NCI-H1436 (cell line): ENCODE measurements around the gene MN1.

Experiments
- DNase-seq: peaks from one replicate; lab custom pipeline; 2025; lab: John Stamatoyannopoulos, UW

The MN1 gene

GRCh38 chr22:27782088-27782487 is 19.5 kb downstream of the MN1 start:
- DNase-seq: no peak

GRCh38 chr22:27780161-27780575 is 21.4 kb downstream of the MN1 start:
- no peak for DNase-seq

DNA sequence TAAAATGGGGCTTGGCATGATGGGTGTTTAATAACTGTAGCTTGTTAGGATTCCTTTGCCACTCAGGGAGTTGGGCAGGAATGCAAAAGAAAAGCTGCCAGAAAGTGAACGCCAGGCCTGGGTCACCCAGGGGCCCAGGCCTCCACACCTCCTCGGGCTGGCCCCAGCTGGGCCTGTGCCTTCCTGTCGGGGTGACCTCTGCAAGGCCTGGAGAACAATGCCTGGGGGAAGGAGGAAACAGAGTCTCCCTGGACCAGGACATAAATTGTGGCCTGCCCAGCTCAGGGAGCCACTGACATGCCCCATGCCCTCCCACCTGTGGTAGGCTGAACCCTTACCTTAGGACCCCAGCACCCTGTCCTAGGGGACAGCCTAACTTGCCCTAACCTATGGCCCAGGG is 21.9 kb downstream of the MN1 start:
- DNase-seq: no peak

- DNase-seq: no peak
These were observed 23.1 kb downstream of the MN1 start for GRCh38 chr22:27778294-27779090.

DNA sequence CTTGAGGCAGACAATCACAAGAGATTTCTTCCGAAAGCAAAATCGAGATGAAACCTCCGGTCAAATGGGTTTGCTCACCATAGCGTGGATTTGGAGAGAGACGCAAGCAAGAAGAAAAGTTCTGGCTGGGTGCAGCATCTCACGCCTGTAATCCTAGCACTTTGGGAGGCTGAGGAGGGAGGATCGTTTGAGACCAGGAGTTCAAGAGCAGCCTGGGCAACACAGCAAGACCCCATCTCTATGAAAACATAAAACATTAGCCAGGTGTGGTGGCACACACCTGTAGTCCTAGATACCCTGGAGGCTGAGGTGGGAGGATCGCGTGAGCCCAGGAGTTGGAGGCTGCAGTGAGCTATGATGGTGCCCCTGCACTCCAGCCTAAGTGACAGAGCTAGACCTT is 24.4 kb downstream of the MN1 start:
- DNase-seq: no peak

GRCh38 chr22:27776650-27776958 is 25.0 kb downstream of the MN1 start:
- DNase-seq: no peak

DNA sequence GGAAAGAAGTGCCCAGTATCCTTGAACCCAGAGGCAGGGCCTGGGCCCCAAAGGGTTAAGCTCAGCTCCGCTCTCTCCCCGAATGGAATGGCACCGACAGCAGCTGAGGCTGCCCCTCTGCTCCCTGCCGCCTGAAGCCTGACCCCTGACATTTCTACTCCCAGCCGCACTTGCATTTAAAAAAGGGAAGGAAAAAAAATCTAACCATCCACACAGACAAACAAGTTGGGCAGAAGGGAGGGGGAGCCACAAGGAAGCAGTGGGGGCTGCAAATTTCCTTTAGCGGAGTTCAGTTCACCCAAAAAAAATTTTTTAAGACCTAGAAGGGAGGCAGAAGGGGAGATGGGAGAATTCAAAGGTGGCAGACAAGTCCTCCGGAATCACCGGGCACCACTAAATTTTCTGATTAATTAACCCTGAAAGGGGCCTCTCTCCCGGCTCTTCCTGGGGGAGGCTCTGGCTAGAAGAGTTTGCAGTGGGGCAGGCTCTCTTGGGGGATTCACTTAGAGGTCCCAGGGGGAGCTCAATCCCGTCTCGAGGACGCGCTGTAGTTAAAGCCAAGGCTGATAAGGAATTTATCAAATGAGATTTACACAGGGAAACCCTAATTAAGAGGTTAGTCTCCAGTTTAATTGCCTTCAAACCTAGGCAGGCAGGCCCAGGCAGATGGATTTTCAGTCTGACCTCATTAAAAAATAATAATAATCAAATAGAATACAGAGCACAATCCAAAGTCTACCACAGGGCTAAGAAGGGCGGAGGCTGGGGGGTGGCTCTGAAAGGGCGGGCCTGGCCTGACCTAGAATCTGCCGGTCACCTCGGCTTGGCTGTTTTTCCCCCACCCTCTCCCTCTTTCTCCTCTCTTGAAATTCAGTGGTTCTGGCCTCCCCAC is 25.6 kb downstream of the MN1 start:
- no peak for DNase-seq

DNA sequence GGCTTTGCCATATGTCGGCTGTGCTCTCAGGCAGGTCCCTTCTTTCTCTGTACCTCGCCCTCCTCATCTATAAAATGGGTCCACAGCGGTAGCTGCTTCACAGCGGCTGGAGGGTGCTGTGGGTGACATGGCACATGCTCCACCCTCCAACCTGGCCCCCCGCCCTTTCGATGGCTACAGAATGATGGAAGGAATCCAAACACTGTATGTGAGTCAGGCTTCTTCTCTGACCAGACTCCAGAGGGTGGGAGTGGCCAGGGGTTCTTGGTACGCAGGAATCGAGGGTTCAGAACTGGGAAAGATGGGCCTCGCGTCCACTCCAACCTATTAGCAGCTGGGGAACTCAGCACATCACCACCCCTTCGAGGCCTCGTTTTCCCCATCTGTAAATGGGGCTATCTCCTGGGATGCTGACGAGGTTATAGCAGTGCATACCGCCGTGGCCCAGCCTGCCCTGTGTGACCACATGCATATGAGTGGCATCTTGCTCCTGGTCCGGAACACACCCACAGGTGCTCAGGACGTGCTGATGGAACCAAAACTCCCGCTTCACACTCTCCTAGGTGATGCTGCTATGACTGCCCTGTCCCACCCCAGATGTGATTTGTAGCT is 26.4 kb downstream of the MN1 start:
- no peak for DNase-seq

DNA sequence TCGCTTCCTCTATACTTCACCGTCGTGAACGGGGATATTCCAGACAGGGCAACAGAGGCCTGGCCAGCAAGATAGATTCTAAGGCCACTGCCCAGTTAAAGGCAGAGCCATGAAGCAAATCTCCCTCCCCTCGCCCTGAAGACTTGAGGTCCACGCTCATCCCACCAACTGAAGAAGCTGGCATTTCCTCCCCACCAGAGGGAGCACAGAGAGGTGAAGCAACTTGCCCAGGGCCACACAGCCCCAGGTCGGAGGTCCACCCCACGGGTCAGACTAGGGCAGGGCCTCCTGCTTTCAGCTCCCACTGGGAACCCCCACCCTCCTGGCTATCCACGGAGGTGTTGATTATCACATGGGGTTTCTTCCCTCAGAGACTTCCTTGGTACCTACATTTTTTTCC is 27.4 kb downstream of the MN1 start:
- no peak for DNase-seq

- no peak for DNase-seq
These were observed 28.5 kb downstream of the MN1 start for GRCh38 chr22:27772984-27773498.

- no peak for DNase-seq
These were observed 29.2 kb downstream of the MN1 start for GRCh38 chr22:27772081-27772983.

- no peak for DNase-seq
These were observed 29.9 kb downstream of the MN1 start for GRCh38 chr22:27771637-27772036.

GRCh38 chr22:27769012-27769411 is 32.5 kb downstream of the MN1 start:
- DNase-seq: no peak

GRCh38 chr22:27768027-27768653 is 33.4 kb downstream of the MN1 start:
- no peak for DNase-seq

DNA sequence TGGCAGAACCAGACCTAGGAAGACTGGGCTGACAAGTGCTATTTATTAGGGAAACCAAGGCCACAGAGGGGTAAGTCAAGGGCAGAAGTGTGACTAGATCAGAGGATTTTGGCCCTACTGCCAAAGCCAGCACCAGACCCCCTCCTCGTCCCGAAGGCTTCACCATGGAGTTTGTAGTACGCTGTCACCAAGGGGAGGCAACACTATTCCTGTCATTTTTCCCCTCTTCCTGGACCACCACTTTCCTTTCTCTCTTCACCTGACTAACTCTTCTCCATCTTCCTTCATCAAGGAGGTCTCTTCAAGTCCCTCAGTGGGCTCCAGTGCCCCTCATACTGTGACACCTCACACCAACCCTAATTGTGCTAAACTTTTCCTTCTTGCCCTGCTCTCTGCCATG is 34.9 kb downstream of the MN1 start:
- no peak for DNase-seq

DNA sequence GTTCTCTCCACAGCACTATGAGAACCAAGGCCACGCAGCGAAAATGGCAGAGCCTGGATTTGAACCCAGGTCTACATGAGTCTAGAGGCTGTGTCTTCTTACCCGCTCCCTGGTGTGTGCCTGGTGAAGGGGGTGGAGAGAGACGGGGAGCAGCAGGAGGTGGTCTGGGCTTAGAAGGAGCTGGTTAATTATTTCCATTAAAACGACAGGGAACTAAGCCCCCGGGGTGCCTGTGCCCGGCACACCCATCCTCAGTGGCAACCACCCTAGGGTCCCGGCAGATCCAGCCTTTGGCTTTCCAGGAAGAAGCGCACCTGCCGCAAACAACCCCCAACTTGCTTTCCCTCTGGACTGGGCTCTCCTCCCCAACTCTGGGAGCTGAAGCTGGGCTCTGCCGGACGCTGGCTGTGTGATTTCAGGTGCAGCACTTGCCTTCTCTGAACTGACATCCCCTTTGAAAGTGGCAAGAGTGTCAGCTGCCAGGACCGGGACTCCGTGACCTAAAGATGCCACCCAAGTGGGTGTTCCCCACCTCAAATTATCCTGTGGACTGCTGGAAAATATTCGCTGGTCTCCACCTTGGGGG is 35.8 kb downstream of the MN1 start:
- no peak for DNase-seq

DNA sequence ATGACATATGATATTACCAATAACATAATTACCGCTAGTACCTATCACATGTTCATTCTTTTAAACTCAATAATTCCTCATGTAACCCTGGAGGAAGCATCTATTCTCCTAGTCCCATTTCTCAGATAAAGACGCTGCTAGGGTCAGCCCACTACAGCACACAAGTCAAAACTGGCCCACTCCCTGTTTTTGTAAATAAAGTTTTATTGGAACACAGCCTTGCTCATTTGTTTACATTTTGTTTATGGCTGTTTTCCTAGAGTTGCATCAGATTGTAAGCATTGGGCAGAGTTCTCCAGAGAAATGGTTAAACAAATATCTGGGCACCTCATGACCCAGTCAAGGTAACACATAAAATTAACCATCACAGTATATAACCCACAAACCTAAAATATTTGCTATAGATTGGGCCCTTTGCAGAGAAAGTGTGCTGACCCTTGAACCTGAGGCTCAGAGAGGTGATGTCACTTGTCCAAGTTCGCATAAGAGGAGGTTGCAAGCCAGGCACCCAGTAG is 36.8 kb downstream of the MN1 start:
- DNase-seq: no peak

DNA sequence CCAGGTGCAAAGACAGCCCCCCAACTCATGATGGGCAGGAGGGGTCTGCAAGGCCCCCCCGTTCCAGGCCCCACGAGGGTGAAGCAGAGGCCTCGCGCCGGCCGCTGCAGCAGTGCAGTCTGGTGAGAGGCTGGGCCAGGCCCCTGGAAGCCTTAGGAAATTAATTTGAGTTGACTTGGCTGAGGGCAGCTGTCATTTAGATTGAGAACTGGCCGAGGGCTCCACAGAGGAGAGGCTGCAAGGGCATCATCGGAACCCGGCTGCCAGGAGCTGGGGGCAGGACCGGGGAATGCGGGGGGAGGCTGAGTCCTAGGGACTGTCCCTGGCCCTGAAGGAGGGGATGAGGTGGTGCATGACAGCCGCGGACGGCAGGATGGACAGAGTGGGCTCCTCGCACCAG is 39.9 kb downstream of the MN1 start:
- DNase-seq: no peak

GRCh38 chr22:27761000-27761399 is 40.6 kb downstream of the MN1 start:
- DNase-seq: no peak

DNA sequence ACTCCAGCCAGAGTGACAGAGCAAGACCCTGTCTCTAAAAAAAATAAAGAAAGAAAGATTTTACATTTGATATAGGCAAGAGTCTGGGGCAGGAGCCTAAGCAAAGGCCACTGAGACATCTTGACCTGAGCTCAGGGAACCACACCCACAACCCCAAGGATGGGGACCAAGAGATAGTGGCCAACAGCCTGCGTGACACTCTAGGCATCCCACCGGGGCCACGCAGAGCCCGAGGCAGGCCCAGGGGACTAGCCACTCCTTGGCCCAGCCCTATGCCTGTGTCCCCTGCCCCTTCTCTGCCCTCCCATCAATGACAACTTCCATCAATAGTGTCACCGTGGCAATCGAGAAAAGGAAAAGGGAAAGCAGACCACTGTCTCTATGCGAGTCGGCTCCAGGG is 41.1 kb downstream of the MN1 start:
- no peak for DNase-seq
